T-helper 1 cell treated with Interleukin-12 subunit alpha and Interleukin-12 subunit beta and Interleukin-4 antibody, amounts not matched to agents 30 μg/mL and 1 μg/mL, for 36 hours (primary cell): Measurements from ENCODE around the gene EDC3.

Source experiments
- H3K27ac Mint-ChIP-seq: one replicate; pipeline ENCODE4 v1.8.0; 2021; ENCODE audit warnings: mild to moderate bottlenecking, mixed read lengths
- H3K27me3 Mint-ChIP-seq: one replicate; pipeline ENCODE4 v1.8.0; 2021; ENCODE audit warnings: low read depth, mixed read lengths
- H3K36me3 Mint-ChIP-seq: one replicate; pipeline ENCODE4 v1.8.0; 2021; ENCODE audit warnings: low read depth, mixed read lengths
- H3K4me1 Mint-ChIP-seq: one replicate; pipeline ENCODE4 v1.8.0; 2021; ENCODE audit warnings: low read depth, mixed read lengths
- H3K4me3 Mint-ChIP-seq: one replicate; pipeline ENCODE4 v1.8.0; 2021; ENCODE audit warnings: mild to moderate bottlenecking, moderate library complexity, mixed read lengths
- H3K9me3 Mint-ChIP-seq: one replicate; pipeline ENCODE4 v1.8.0; 2021; ENCODE audit warnings: mixed read lengths

The EDC3 gene

DNA sequence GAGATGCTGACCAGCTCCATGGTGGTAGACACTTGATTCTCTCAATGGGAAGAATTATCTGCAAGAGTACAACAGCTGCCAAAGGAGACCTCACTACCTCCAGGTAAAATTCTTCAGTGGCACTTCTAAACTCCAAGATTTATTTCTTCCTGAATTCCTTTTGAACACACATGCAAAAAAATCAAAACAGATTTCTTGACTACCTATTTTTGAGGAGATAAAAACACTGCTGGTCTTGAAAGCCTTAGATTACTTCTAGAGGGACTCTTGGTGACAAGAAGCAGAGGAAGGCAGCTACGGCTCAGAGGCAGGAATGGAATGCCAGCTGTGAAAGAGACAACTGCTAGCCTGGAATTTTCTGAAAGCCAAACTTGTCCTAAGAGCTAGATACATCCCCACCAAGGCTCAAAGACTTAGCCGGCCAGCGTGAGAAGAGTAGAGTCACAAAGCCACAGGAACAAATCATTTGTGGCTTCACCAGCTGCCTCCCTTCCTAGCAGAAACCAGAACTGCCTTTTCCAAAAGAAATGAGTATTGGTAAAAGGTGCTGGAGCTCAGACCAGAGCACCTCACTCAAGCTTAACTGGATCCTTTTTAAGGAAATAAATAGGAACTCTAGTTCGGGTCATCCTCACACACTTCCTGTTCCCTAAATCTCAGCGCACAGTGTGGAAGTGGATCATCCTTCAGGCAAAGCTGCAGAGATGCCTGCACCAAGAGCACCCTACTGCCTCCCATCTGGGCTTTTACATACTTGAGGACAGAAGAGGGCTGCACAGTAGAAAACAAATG, 47.6 kb downstream of the EDC3 start:
- Mint-ChIP-seq H3K4me1 (peaks cover 4% of the 10 kb centered on the region), H3K27ac (no peak overlapping the region), H3K27me3 (no peaks in the 10 kb centered on the region), H3K9me3 (no peaks in the 10 kb centered on the region), H3K4me3 (no peak overlapping the region), H3K36me3 (peaks cover 10% of the 10 kb centered on the region)

DNA sequence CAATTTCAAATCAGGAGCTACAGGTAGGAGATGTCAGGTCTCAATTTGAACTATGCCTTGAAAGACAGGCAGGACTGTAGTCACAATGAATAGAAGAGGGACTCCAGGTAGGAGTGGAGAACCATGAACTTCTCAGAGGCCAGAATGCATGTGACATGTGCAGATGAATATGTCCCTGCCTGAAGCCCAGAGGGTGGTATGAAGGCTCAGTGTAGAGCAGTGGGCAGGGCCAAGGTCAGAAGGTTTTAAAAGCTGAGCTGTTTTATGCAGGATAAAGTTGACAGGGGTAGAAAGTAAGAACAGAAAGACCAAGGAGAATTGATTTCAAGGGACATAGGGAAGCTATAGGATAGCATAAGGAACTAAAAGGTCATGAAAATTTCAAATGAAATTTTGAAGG, 49.3 kb downstream of the EDC3 start:
- peaks cover 8% of the 10 kb centered on the region for H3K4me1 Mint-ChIP-seq
- H3K9me3 Mint-ChIP-seq: no peaks in the 10 kb centered on the region
- H3K27me3 Mint-ChIP-seq: no peaks in the 10 kb centered on the region
- peaks cover 8% of the 10 kb centered on the region for H3K36me3 Mint-ChIP-seq
- H3K27ac Mint-ChIP-seq: no peak overlapping the region
- H3K4me3 Mint-ChIP-seq: no peak overlapping the region

DNA sequence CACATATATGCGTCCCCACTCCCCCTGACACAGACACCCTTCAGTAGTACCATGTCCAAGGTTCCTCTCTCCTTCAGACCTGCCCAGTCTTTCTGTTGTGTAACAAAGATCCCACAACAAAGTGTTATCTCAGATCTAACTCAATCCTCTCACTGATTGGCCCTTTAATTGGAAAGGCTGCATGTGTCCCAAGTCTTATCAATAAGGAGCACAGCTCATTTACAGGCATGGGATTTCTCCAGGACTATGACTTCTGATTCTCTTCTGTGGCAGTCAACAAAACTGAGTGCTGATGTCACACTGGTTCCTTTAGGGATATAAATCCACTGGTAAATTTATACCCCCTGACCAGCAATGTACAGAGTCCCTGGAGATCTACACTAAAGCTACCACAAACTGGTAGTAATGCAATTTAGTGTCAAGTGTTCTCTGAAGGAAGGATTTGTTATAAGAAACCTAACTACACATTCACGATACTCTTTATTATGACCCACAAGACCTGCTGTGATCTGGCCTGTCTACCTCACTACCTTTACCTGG, 52.1 kb downstream of the EDC3 start:
- H3K9me3 Mint-ChIP-seq: no peaks in the 10 kb centered on the region
- no peak overlapping the region for H3K27ac Mint-ChIP-seq

DNA sequence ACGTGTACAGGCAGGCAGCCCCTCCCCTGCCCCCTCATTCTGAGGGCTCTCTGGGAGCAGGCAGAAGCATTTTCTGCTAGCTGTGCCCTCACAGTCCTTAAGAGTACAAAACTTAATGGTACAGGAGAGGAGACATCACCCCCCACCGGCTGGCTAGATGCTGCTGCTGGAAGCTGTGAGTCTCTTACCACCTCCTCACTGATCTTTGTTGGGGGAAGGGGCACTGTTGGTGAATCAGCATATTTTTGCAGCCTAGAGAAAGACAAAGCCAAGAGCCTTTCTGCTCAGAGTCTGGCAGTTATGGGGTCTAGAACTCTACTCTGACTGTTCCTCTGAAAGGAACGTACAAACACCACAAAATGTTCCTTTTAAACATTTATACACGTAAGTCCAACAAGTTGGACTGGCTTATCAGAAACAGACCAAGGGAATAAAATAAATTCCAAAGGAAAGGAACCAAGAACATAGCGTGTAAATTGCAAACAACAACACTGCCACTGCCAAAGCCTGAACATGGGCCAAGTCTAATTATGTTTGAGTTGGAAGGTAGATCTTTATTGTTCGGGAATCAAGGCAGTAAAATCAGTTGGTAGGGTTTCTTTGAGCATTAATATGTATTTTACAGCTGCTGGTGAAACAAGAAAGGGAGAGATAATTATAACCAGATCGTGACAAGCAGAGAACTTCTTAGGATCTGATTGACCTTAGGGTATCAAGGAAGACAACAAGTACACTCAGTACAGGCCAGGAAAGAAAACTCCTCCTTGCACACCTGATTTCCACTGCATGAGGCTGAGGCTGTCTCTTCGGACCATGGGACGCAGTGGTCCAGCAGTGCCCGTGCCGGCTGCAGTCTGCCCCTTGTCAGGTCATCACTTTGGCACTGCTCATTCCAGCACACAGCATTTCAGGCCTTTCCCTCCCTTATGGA, 52.8 kb downstream of the EDC3 start:
- H3K4me1 Mint-ChIP-seq: peaks cover 8% of the 10 kb centered on the region
- H3K9me3 Mint-ChIP-seq: no peaks in the 10 kb centered on the region
- no peak overlapping the region for H3K27ac Mint-ChIP-seq
- no peak overlapping the region for H3K4me3 Mint-ChIP-seq
- H3K36me3 Mint-ChIP-seq: peaks cover 19% of the 10 kb centered on the region
- H3K27me3 Mint-ChIP-seq: no peaks in the 10 kb centered on the region

More for the DNA sequence above, 52.1 kb downstream of the EDC3 start:
- Mint-ChIP-seq H3K27me3 (no peaks in the 10 kb centered on the region), H3K4me3 (no peak overlapping the region), H3K36me3 (peaks cover 18% of the 10 kb centered on the region), H3K4me1 (peaks cover 8% of the 10 kb centered on the region)

DNA sequence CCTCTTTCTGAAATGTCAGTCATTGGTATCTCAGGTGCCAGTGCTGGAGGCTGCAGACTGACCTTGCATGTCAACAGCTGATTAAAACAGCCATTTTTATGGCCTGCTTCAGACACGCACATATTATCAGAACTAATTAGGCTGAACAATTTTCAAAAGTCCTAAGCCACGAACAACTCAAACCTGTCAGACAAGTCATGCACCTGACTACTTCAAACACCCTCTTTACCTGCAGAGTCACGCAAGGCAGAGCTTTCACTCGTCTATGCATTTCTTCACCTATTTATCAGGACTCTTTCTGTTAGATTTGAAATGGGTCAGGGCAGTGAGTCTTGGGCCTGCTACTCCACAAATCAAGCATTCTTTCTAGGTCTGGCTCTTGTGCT, 53.5 kb downstream of the EDC3 start:
- peaks cover 19% of the 10 kb centered on the region for H3K36me3 Mint-ChIP-seq
- H3K27me3 Mint-ChIP-seq: no peaks in the 10 kb centered on the region
- peaks cover 8% of the 10 kb centered on the region for H3K4me1 Mint-ChIP-seq
- H3K27ac Mint-ChIP-seq: peak overlapping the region; percentile 4
- H3K9me3 Mint-ChIP-seq: no peaks in the 10 kb centered on the region
- no peak overlapping the region for H3K4me3 Mint-ChIP-seq

DNA sequence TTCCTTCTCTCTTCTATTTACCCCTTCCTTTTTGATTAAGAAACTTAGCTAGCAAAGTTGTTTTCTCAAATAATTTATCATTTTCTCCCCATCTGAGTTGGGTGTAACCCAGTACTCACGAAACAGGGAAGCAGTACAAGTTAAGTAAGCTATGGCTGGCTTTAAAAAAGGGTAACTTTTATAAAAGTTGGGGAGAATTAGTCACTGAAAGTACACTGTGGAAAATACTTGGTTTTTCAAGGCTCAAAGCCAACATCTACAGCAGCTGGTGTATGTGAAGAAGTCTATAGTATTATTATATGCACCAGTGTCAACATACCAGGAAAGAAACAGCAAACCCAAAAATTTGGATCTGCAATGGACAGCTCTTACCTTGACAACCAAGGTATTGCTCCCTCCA, 54.7 kb downstream of the EDC3 start:
- H3K9me3 Mint-ChIP-seq: no peaks in the 10 kb centered on the region
- H3K27me3 Mint-ChIP-seq: no peaks in the 10 kb centered on the region
- H3K36me3 Mint-ChIP-seq: peaks cover 18% of the 10 kb centered on the region
- H3K4me3 Mint-ChIP-seq: no peak overlapping the region
- peaks cover 8% of the 10 kb centered on the region for H3K4me1 Mint-ChIP-seq
- H3K27ac Mint-ChIP-seq: no peak overlapping the region

DNA sequence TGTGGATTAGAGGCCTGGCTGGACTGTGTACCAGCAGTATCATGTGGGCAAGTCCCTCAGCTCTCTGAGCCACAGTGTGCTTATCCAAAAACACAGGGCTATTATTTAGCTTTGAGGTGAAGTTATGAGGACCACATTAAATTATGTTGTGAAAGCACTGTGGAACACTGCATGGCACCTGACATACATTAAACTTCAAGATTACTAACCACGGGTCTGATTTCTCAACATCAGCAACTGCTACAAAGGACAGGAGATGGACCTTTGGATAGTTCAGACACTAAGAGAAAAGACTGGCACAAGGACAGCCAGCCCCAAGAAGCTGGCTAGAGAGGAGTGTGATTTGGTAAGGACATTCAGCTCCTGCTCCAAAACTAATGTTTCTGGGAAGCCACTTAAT, 58.8 kb downstream of the EDC3 start:
- H3K27me3 Mint-ChIP-seq: no peaks in the 10 kb centered on the region
- no peak overlapping the region for H3K4me3 Mint-ChIP-seq
- no peaks in the 10 kb centered on the region for H3K9me3 Mint-ChIP-seq
- H3K36me3 Mint-ChIP-seq: peaks cover 31% of the 10 kb centered on the region
- H3K4me1 Mint-ChIP-seq: peaks cover 4% of the 10 kb centered on the region
- H3K27ac Mint-ChIP-seq: no peak overlapping the region

DNA sequence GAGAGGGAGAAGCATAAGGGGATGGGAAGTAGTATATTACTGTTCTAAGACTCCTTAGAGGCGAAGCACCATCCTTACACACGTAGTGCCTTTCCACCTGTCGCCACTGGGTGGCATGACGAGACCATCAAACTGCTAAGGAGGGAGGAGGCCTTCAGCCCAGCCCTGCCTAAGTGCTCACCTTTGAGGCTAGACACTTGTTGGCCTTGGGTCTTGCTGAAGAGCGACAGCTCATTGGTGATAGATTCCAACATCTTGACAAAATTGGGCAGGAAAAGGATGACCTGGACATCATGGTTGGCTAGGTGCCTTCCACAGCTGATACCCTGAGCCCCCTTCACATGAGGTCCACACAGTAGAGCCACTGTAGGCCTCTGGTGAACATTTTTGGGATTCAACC, 60.6 kb downstream of the EDC3 start:
- H3K9me3 Mint-ChIP-seq: no peaks in the 10 kb centered on the region
- no peak overlapping the region for H3K4me3 Mint-ChIP-seq
- peaks cover 4% of the 10 kb centered on the region for H3K4me1 Mint-ChIP-seq
- no peak overlapping the region for H3K27ac Mint-ChIP-seq
- no peaks in the 10 kb centered on the region for H3K27me3 Mint-ChIP-seq
- H3K36me3 Mint-ChIP-seq: peaks cover 33% of the 10 kb centered on the region

DNA sequence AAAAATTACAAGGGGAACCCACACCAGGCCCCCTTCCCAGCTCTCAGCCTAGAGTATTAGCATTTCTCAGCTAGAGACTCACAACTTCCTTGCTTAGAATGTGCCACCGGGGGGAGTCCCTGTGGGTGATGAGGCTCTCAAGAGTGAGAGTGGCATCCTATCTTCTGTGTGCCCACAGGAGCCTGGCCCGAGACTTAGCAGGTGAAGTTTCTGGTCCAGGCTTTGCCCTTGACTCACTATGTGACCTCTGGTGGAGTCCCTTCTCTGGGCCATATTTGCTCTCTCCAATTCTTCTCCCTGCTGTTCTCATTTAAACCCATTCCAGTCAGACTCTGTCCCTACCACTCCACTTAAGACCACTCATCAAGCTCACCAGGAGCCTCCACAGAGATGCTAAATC, 62.0 kb downstream of the EDC3 start:
- Mint-ChIP-seq H3K4me3 (no peak overlapping the region), H3K36me3 (peaks cover 33% of the 10 kb centered on the region), H3K27ac (no peak overlapping the region)

DNA sequence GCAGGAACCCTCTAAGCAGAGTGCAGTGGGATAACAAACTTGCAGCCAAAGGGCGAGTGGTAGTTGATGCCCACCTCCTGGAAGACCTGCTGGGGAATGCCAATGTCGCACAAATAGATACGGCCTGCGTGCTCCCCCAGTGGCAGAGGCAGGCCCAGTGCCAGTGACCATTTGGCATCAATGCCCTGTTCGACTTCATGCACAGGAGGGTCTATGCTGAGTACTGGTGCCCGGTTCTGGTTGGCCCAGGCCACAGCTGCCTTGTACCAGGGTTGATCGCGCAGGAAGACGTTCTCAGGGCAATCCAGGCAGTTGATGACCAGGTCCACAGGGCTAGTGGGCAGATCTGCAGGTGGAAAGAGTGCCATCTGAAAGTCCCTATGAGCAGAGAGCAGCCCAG, 63.2 kb downstream of the EDC3 start:
- Mint-ChIP-seq H3K9me3 (no peaks in the 10 kb centered on the region), H3K27ac (no peak overlapping the region), H3K27me3 (no peaks in the 10 kb centered on the region), H3K4me3 (no peak overlapping the region), H3K36me3 (peaks cover 40% of the 10 kb centered on the region), H3K4me1 (peaks cover 4% of the 10 kb centered on the region)

More for the DNA sequence above, 62.0 kb downstream of the EDC3 start:
- H3K27me3 Mint-ChIP-seq: no peaks in the 10 kb centered on the region
- H3K4me1 Mint-ChIP-seq: peaks cover 4% of the 10 kb centered on the region
- no peaks in the 10 kb centered on the region for H3K9me3 Mint-ChIP-seq

DNA sequence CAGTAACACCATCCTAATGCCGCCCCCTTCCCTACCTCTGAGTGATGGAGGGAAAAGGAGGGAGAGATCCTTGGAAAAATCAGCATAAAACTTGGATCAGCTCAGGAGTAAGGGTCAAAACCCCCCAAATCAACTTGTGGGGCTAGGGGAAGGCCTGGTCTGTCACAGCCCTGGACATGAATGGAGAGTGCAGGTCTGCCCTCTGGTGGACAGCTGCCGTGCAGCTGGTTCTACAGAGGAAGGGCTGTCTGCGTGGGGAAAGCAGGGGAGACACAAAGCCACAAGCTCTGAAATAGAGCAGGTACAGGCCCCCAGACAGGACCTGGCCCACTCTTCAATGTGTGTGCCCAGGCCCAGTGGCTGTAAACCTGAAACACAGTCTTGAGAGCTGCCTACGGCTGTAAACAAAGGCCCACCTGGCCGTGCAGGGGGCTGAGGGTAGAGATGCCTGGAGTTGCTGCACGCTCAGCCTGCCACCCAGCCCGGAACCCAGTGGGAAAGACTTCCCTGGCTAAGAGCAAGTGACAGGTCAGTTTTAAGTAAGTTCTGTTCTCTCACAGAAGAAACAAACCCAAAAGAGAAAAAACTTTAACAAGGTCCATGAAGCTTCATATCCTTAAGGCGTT, 63.8 kb downstream of the EDC3 start:
- no peaks in the 10 kb centered on the region for H3K27me3 Mint-ChIP-seq
- no peak overlapping the region for H3K4me3 Mint-ChIP-seq
- H3K9me3 Mint-ChIP-seq: no peaks in the 10 kb centered on the region
- peaks cover 44% of the 10 kb centered on the region for H3K36me3 Mint-ChIP-seq
- peaks cover 7% of the 10 kb centered on the region for H3K4me1 Mint-ChIP-seq
- no peak overlapping the region for H3K27ac Mint-ChIP-seq

DNA sequence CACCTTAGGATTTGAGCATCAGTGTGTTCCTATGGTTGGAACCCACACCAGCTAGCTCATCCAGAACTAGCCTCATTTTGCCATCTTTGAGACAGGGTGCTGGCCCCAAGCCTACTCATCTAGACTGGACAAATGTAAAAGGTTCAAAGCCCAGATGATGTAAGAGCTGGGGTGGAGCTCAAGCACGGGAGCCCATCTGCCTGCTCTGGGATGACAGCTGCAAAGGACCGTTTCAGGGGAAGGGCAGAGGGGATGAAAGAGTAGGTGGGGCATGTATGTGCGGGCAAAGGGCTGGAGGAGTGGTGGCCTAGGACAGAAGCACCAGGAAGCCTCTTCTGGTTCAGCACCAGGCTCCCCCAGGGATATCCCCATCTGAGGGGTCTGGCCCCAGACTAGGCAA, 64.4 kb downstream of the EDC3 start:
- Mint-ChIP-seq H3K9me3 (no peaks in the 10 kb centered on the region), H3K36me3 (peaks cover 46% of the 10 kb centered on the region)

DNA sequence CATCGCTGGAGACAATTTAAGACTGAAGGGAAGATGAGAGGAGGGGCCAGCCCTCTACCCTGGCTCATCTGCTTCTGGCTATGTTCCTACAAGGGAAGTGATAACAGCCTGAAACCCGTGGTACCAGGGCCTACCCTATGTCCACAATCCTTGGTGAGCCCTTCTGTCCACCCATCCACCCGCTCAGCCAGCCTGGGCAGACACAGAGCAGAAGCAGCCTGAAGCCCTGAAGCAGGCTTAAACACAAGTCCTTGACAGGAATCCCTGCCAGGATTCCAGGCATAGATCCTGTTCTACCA, 64.8 kb downstream of the EDC3 start:
- H3K27me3 Mint-ChIP-seq: no peaks in the 10 kb centered on the region
- no peak overlapping the region for H3K4me3 Mint-ChIP-seq
- no peak overlapping the region for H3K27ac Mint-ChIP-seq
- H3K36me3 Mint-ChIP-seq: peaks cover 46% of the 10 kb centered on the region
- H3K9me3 Mint-ChIP-seq: no peaks in the 10 kb centered on the region
- H3K4me1 Mint-ChIP-seq: peaks cover 7% of the 10 kb centered on the region

More for the DNA sequence above, 64.4 kb downstream of the EDC3 start:
- Mint-ChIP-seq H3K27ac (no peak overlapping the region), H3K27me3 (no peaks in the 10 kb centered on the region), H3K4me3 (no peak overlapping the region), H3K4me1 (peaks cover 7% of the 10 kb centered on the region)

DNA sequence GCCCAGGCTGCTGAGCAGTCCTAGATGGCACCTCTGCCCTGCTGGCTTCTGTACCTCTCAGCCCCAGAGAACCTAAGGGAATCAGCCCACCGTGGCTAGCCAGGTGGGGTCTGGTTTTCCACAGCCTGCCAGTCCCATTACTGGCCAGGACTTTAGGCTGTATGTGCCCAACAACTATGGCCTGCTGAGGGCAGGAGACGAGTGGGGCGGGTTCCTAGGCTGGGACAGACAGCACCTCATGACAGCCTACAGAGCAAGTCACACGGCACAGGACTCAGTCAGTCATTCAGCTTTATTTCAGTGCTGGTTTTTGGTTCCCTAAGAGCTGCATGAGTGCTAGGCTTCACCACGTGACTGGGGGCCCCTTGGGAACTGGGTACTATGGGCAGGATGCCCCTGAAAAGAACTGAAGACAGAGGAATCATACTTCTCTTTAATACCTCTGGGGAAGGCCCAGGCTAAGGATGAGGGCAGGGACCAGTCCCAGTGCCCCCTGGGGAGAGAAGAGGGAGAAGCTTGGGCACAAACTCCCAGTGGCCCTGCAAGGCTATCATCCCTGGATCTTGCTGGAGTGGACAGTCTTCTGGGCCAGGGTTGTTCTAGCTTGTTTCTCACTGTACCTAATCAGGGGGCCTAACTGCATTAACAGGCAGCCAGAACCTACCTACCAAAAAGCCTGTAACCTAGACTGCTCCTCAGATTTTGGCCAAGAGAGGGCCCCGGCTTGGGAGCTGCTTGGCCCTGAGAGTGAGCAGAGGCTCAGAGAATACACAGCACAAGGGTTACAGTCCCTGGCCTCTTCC, 65.3 kb downstream of the EDC3 start:
- Mint-ChIP-seq H3K4me3 (no peak overlapping the region), H3K9me3 (no peaks in the 10 kb centered on the region), H3K36me3 (peaks cover 48% of the 10 kb centered on the region), H3K27me3 (no peaks in the 10 kb centered on the region), H3K4me1 (peaks cover 5% of the 10 kb centered on the region), H3K27ac (no peak overlapping the region)
